Measurements from ENCODE around the gene SF3B3. TPM values are rescaled to one million over a fixed set of nuclear protein-coding genes. Genes with fewer than 3 reads are reported as not detected.

Gene SF3B3
- total RNA-seq, 1 donor from 2014 or later: 31.2 TPM

DNA sequence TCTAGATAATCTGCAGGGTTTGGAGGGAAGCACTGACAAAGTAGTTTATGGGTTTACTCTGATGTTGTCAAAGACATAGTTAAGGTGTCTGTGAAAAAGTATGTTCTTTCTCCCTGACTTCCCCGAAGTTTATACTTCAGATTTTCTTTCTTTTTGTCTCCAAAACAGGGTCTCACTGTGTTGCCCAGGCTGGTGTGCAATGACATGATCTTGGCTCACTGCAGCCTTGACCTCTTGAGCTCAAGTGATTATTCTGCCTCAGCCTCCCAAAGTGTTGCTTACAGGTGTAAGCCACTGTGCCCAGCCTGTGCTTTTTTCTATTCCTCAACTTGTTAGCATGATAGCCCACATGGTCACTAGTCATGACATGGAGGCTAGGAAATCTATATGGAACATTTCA is 20.9 kb downstream of the SF3B3 start:
- H3K9me3 ChIP-seq: no peaks in the 10 kb centered on the region

DNA sequence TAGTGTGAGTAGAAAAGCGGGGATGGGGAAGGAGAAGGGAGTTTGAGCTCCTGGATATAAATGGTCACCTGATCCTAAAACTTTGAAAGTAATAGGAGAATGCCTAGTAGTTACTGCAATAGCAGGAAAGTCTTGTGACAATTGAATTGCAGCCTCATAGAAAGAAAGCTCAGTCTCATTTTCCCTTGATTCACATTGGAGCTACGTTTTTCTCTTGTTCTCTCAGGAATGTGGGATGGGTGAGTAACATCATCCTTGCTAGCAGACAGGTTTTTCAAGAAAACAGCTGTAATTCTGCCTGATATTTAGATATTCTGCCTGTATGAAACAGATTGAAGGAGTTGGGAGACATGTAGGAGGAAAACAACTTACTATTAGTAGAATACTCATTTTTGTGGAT is 25.3 kb downstream of the SF3B3 start:
- Histone ChIP-seq H3K4me1 (no peaks in the 10 kb centered on the region), H3K36me3 (peaks cover 84 to 98% of the 10 kb centered on the region in 2 donors), H3K27me3 (no peaks in the 10 kb centered on the region), H3K27ac (no peak overlapping the region), H3K4me3 (no peak overlapping the region), H3K9me3 (no peaks in the 10 kb centered on the region)
- no peak for DNase-seq (ENCODE audit: low spot score in 2 of 2)
- TF ChIP-seq, protein P1, sequence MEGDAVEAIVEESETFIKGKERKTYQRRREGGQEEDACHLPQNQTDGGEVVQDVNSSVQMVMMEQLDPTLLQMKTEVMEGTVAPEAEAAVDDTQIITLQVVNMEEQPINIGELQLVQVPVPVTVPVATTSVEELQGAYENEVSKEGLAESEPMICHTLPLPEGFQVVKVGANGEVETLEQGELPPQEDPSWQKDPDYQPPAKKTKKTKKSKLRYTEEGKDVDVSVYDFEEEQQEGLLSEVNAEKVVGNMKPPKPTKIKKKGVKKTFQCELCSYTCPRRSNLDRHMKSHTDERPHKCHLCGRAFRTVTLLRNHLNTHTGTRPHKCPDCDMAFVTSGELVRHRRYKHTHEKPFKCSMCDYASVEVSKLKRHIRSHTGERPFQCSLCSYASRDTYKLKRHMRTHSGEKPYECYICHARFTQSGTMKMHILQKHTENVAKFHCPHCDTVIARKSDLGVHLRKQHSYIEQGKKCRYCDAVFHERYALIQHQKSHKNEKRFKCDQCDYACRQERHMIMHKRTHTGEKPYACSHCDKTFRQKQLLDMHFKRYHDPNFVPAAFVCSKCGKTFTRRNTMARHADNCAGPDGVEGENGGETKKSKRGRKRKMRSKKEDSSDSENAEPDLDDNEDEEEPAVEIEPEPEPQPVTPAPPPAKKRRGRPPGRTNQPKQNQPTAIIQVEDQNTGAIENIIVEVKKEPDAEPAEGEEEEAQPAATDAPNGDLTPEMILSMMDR (IDR thresholded peaks at IDR 0.05): no peak
- intact Hi-C loops (cut with DNase I): no loop called here

More for the DNA sequence above, 20.9 kb downstream of the SF3B3 start:
- intact Hi-C loops (cut with DNase I): no loop called here
- no peak overlapping the region for H3K4me3 ChIP-seq
- no peak for DNase-seq (ENCODE audit: low spot score in 2 of 2)
- no peak overlapping the region for H3K27ac ChIP-seq
- peaks cover 91 to 98% of the 10 kb centered on the region in 2 donors for H3K36me3 ChIP-seq
- TF ChIP-seq, protein P1 (IDR thresholded peaks at IDR 0.05): no peak
- H3K4me1 ChIP-seq: no peaks in the 10 kb centered on the region
- H3K27me3 ChIP-seq: no peaks in the 10 kb centered on the region

DNA sequence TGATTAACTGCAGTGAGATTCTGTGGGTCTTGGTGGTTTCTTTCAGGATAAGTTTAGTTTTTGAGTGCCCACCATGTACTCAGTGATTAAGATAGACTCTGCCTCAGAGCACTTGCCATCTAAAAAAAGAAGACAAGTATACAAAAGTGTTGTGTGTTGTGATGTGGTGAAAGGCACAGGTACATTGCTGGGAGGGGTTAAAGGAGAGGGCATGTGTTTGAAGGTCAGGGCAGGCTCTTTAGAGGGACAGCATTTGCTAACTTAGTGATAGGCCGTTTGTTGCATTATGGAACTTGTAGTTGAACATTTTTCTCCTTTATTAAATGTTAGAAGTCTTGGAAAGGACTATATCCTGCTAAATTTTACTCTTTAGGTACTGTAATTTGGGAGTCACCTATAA is 26.5 kb downstream of the SF3B3 start:
- Histone ChIP-seq H3K27ac (no peak overlapping the region), H3K36me3 (peaks cover 84 to 98% of the 10 kb centered on the region in 2 donors)

DNA sequence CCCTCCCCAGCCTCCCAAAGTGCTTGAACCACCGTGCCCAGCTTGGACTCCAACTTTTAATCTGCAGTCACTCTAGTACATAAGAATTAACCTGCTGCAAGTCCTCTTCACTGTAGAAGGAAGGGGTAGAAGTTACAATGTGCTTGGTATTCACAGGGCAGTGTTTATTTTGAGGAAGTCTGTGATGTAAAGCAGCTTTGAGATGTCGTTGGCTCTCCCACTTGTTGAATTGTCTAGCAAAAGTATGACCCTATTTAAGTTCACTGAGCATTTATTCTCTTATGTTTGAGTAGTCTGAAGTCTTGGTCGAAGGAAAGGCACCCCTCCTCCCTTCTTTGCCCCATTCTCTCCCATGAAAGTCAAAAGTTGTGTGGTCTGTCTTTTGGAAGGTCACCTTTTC is 28.2 kb downstream of the SF3B3 start:
- TF ChIP-seq, protein P1 (IDR thresholded peaks at IDR 0.05): no peak
- Histone ChIP-seq H3K4me3 (no peak overlapping the region), H3K27ac (no peak overlapping the region), H3K4me1 (no peaks in the 10 kb centered on the region), H3K27me3 (no peaks in the 10 kb centered on the region), H3K9me3 (no peaks in the 10 kb centered on the region), H3K36me3 (peaks cover 86 to 98% of the 10 kb centered on the region in 2 donors)
- intact Hi-C loops (cut with DNase I): no loop called here
- DNase-seq (ENCODE audit: low spot score in 2 of 2): no peak

More for the DNA sequence above, 26.5 kb downstream of the SF3B3 start:
- Histone ChIP-seq H3K4me3 (no peak overlapping the region), H3K4me1 (no peaks in the 10 kb centered on the region), H3K9me3 (no peaks in the 10 kb centered on the region), H3K27me3 (no peaks in the 10 kb centered on the region)
- no peak for DNase-seq (ENCODE audit: low spot score in 2 of 2)
- intact Hi-C loops (cut with DNase I): no loop called here
- TF ChIP-seq, protein P1 (IDR thresholded peaks at IDR 0.05): no peak

DNA sequence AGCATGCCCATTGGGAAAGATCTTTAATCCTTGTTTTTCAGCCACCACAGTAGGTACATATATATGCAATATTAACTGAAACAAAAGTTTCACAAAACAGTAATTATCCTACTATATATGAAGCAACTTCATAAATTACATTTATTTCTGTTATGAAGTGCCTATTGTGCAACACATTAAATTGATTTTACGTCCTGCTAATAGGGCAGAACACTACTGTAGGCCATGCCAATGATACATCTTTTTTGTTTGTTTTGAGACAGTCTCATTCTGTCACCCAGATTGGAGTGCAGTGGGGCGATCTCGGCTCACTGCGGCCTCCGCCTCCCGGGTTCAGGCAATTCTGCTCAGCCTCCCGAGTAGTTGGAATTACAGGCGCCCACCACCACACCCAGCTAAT is 29.1 kb downstream of the SF3B3 start:
- TF ChIP-seq, protein P1 (IDR thresholded peaks at IDR 0.05): no peak
- Histone ChIP-seq H3K36me3 (peaks cover 87 to 99% of the 10 kb centered on the region in 2 donors), H3K4me1 (no peaks in the 10 kb centered on the region), H3K27me3 (no peaks in the 10 kb centered on the region), H3K27ac (no peak overlapping the region), H3K4me3 (no peak overlapping the region), H3K9me3 (no peaks in the 10 kb centered on the region)
- intact Hi-C loops (cut with DNase I): no loop called here
- no peak for DNase-seq (ENCODE audit: low spot score in 2 of 2)

DNA sequence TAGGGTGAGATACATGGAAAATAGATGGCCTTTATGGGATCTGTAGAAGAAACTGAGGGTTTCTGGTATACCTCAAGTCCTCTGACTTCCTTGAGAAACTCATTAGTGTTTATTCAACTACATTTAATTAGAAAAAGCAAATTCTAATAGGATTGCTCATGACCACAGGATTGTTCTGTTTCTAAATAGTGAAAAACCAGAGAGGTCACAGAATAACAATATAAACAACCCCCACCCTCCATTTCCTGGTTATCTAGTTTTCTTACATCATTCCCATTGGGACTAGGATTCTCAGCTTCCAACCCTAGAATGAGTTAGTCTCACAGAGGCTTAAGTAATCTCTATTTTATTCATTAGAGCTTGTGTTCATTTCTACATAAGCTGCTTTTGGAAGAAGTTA is 30.0 kb downstream of the SF3B3 start:
- Histone ChIP-seq H3K4me3 (no peak overlapping the region), H3K36me3 (peaks cover 87 to 99% of the 10 kb centered on the region in 2 donors), H3K9me3 (no peaks in the 10 kb centered on the region), H3K27ac (peak overlapping the region in 1 of 2 donors; percentile 18), H3K27me3 (no peaks in the 10 kb centered on the region), H3K4me1 (no peaks in the 10 kb centered on the region)
- DNase-seq (ENCODE audit: low spot score in 2 of 2): no peak
- intact Hi-C loops (cut with DNase I): no loop called here
- TF ChIP-seq, protein P1 (IDR thresholded peaks at IDR 0.05): no peak

All from ascending aorta (tissue), 2 donors.